VCaP (cell line): ENCODE data around the gene ASB15.

ENCODE experiments used
- H3K27ac ChIP-seq: fragments of 450-650 bp; 2 replicates; pipeline ENCODE4 v1.5.1; 2017
- CTCF ChIP-seq: fragments of 450-650 bp; conservative IDR thresholded peaks from 2 replicates; pipeline ENCODE4 v1.5.1; 2017; ENCODE audit warnings: mild to moderate bottlenecking, moderate library complexity

ASB15 gene

GRCh38 chr7:123579416-123579815, 22.2 kb upstream of the ASB15 start:
- TF ChIP-seq CTCF = no peak
- no peak overlapping the region for H3K27ac ChIP-seq

- peak; percentile 94 for TF ChIP-seq CTCF
- no peak overlapping the region for H3K27ac ChIP-seq
Measured at GRCh38 chr7:123580406-123581161, 21.0 kb upstream of the ASB15 start.

GRCh38 chr7:123581162-123581459, 20.5 kb upstream of the ASB15 start:
- no peak overlapping the region for H3K27ac ChIP-seq
- TF ChIP-seq CTCF = peak; percentile 22

- TF ChIP-seq CTCF = no peak
- no peak overlapping the region for H3K27ac ChIP-seq
Measured at GRCh38 chr7:123583821-123584220, 17.8 kb upstream of the ASB15 start.

- TF ChIP-seq CTCF = no peak
- no peak overlapping the region for H3K27ac ChIP-seq
Measured at GRCh38 chr7:123588376-123588775, 13.2 kb upstream of the ASB15 start.

GRCh38 chr7:123594813-123595241, 6.8 kb upstream of the ASB15 start:
- no peak for TF ChIP-seq CTCF
- H3K27ac ChIP-seq = no peak overlapping the region

GRCh38 chr7:123598657-123599056, 3.0 kb upstream of the ASB15 start:
- TF ChIP-seq CTCF = no peak
- H3K27ac ChIP-seq = no peak overlapping the region
